Glutamatergic neuron (in vitro differentiated cells): ENCODE results near the gene CRYL1. TPM values are rescaled to one million over a fixed set of nuclear protein-coding genes. Genes with fewer than 3 reads are reported as not detected.

ENCODE experiments used
- DNase-seq: peaks from one replicate; pipeline ENCODE4 v3.0.0; 2022
- H3K27ac Mint-ChIP-seq: one replicate; pipeline ENCODE4 v1.8.0; 2020; ENCODE audit warnings: mild to moderate bottlenecking, mixed read lengths, inconsistent platforms; ENCODE audit not compliant: unreplicated experiment
- H3K27me3 Mint-ChIP-seq: one replicate; pipeline ENCODE4 v1.8.0; 2020; ENCODE audit warnings: mild to moderate bottlenecking, moderate library complexity, mixed read lengths, inconsistent platforms; ENCODE audit not compliant: unreplicated experiment
- H3K36me3 Mint-ChIP-seq: one replicate; pipeline ENCODE4 v1.8.0; 2020; ENCODE audit warnings: mild to moderate bottlenecking, mixed read lengths, inconsistent platforms; ENCODE audit not compliant: unreplicated experiment
- H3K4me1 Mint-ChIP-seq: one replicate; pipeline ENCODE4 v1.8.0; 2020; ENCODE audit warnings: mild to moderate bottlenecking, low read depth, mixed read lengths, inconsistent platforms; ENCODE audit not compliant: unreplicated experiment
- H3K4me3 Mint-ChIP-seq: one replicate; pipeline ENCODE4 v1.8.0; 2020; ENCODE audit warnings: mild to moderate bottlenecking, mixed read lengths, inconsistent platforms; ENCODE audit not compliant: unreplicated experiment
- H3K9me3 Mint-ChIP-seq: one replicate; pipeline ENCODE4 v1.8.0; 2020; ENCODE audit warnings: mild to moderate bottlenecking, moderate library complexity, mixed read lengths, inconsistent platforms; ENCODE audit not compliant: unreplicated experiment
- total RNA-seq: library from RNA; stranded (reverse); fragmentation: NEBNext Ultra II Directional; extraction: Animal tissue kit (Norgen Biotek cat#: 25700); gene quantifications from one replicate; pipeline ENCODE4 v1.2.1, GENCODE V29; 2021; ENCODE audit not compliant: unreplicated experiment
- TF ChIP-seq, protein P1 (sequence below): fragments of 200-600 bp; sonication (generic); IDR thresholded peaks from one replicate; pipeline ENCODE4 v1.5.0; 2021; ENCODE audit not compliant: partially characterized antibody, unreplicated experiment

The CRYL1 gene
- total RNA-seq, 1 donor from 2014 or later, result 1.1 TPM

DNA sequence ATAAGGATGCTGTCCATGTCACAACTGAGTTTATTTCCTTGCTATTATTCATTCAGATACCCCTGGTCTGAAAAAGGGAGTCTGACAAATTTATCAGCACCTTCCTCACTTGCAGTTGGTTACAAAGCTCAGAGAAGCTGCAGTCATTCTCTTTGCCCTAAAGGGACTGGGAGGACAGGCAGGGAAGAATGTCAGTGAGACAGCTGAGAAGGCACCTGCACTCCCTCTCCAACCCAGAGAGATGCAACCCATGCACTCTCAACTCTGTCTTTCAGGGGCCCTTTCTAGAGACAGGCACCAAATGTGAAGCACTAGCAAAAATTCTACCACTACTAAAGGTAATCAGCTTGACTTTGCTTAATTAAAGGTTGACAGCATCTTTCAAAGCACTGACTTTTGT, 83.3 kb downstream of the CRYL1 start:
- Mint-ChIP-seq H3K27ac (no peak overlapping the region), H3K36me3 (no peaks in the 10 kb centered on the region), H3K9me3 (peaks cover 1% of the 10 kb centered on the region), H3K4me1 (no peaks in the 10 kb centered on the region), H3K27me3 (no peaks in the 10 kb centered on the region), H3K4me3 (no peak overlapping the region)
- no peak for DNase-seq
- TF ChIP-seq, protein P1, sequence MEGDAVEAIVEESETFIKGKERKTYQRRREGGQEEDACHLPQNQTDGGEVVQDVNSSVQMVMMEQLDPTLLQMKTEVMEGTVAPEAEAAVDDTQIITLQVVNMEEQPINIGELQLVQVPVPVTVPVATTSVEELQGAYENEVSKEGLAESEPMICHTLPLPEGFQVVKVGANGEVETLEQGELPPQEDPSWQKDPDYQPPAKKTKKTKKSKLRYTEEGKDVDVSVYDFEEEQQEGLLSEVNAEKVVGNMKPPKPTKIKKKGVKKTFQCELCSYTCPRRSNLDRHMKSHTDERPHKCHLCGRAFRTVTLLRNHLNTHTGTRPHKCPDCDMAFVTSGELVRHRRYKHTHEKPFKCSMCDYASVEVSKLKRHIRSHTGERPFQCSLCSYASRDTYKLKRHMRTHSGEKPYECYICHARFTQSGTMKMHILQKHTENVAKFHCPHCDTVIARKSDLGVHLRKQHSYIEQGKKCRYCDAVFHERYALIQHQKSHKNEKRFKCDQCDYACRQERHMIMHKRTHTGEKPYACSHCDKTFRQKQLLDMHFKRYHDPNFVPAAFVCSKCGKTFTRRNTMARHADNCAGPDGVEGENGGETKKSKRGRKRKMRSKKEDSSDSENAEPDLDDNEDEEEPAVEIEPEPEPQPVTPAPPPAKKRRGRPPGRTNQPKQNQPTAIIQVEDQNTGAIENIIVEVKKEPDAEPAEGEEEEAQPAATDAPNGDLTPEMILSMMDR, result no peak

GRCh38 chr13:20441879-20442278, 83.8 kb downstream of the CRYL1 start:
- H3K36me3 Mint-ChIP-seq, result no peaks in the 10 kb centered on the region
- H3K9me3 Mint-ChIP-seq, result no peaks in the 10 kb centered on the region
- H3K27me3 Mint-ChIP-seq, result no peaks in the 10 kb centered on the region
- TF ChIP-seq, protein P1, result no peak
- no peak for DNase-seq
- H3K27ac Mint-ChIP-seq, result no peak overlapping the region
- H3K4me1 Mint-ChIP-seq, result no peaks in the 10 kb centered on the region
- no peak overlapping the region for H3K4me3 Mint-ChIP-seq

DNA sequence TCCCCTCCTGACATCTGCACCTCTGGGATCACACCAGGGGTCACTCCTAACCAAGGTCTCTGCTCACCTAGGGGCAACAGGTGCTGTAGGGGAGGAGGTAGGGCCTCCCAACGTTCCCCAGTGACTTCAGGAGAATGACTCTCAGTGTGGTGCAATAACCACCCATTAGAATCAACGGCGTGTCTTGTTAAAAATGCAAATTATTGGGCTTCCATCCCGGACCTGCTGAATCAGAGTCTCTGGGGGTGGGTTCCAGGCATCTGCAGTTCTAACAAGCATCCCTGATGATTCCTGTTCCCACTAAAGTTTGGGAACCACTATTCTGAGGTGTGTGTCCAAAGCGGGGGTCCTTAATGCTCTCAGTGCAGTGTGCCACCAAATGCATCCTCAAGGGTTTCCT, 84.6 kb downstream of the CRYL1 start:
- H3K4me3 Mint-ChIP-seq, result no peak overlapping the region
- DNase-seq, result no peak

GRCh38 chr13:20439261-20439660, 86.4 kb downstream of the CRYL1 start:
- no peak overlapping the region for H3K4me3 Mint-ChIP-seq
- DNase-seq, result no peak

More for the DNA sequence above, 84.6 kb downstream of the CRYL1 start:
- Mint-ChIP-seq H3K27me3 (peaks cover 2% of the 10 kb centered on the region), H3K36me3 (no peaks in the 10 kb centered on the region), H3K4me1 (no peaks in the 10 kb centered on the region), H3K9me3 (no peaks in the 10 kb centered on the region), H3K27ac (no peak overlapping the region)
- TF ChIP-seq, protein P1, result no peak

GRCh38 chr13:20438801-20439200, 86.9 kb downstream of the CRYL1 start:
- peaks cover 5% of the 10 kb centered on the region for H3K36me3 Mint-ChIP-seq
- H3K4me3 Mint-ChIP-seq, result no peak overlapping the region
- H3K9me3 Mint-ChIP-seq, result peaks cover 5% of the 10 kb centered on the region
- no peak for DNase-seq
- TF ChIP-seq, protein P1, result no peak
- peaks cover 5% of the 10 kb centered on the region for H3K27me3 Mint-ChIP-seq
- no peaks in the 10 kb centered on the region for H3K4me1 Mint-ChIP-seq
- no peak overlapping the region for H3K27ac Mint-ChIP-seq

More at GRCh38 chr13:20439261-20439660, 86.4 kb downstream of the CRYL1 start:
- TF ChIP-seq, protein P1, result no peak
- peaks cover 2% of the 10 kb centered on the region for H3K36me3 Mint-ChIP-seq
- H3K27ac Mint-ChIP-seq, result no peak overlapping the region
- no peaks in the 10 kb centered on the region for H3K4me1 Mint-ChIP-seq
- peaks cover 5% of the 10 kb centered on the region for H3K27me3 Mint-ChIP-seq
- H3K9me3 Mint-ChIP-seq, result peaks cover under 1% of the 10 kb centered on the region
